Cortex of kidney (tissue), 1 donor: ENCODE results near the gene TOM1.
A peak's percentile ranks its signal among the peaks of the same experiment; 100 is the strongest.

Experiments
- DNase-seq: peaks from one replicate; lab custom pipeline; 2025; lab: John Stamatoyannopoulos, UW

The TOM1 gene

GRCh38 chr22:35369996-35370395 is 70.3 kb downstream of the TOM1 start:
- no peak for DNase-seq

- DNase-seq = no peak
These were observed 74.1 kb downstream of the TOM1 start for GRCh38 chr22:35373781-35374180.

DNA sequence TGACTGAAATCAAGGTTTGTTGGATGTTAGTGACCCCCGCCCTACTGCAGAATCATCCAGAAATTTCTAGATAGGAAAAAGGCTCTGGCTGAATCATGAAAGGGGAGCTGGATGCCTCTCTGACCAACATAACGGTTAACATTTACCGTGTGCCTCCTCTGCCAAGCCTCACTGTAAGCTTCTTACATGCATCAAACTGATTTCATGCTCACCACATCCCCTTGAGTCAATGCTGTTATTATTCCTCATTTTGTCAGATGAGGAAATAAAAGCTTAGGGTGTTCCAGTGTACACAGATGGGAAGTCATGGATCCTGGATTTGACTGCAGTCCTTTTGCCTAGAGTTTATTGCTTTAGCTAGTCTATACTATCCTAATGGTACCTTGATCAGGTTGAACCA is 75.3 kb downstream of the TOM1 start:
- no peak for DNase-seq

DNA sequence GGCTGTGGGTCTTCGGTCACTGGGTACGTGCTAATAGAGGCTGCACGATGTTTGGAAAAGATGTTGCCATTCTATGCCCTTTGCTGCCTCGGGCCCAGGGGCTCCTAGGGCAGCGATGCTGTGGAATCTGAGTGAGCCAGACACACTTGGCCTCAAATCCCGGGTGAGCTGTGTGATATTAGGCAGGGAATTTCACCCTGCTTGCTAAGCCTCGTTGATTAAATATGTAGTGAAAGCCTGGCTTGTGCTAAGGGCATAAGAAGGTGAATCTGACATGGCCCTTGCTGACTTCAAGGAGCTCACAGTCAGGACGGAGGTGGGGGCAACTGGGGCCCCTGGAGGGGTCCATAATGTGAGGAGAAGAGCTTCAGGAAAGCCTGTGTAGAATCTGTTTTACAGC is 75.8 kb downstream of the TOM1 start:
- no peak for DNase-seq

GRCh38 chr22:35376728-35377472 is 77.2 kb downstream of the TOM1 start:
- no peak for DNase-seq

- no peak for DNase-seq
These were observed 78.0 kb downstream of the TOM1 start for GRCh38 chr22:35377735-35378134.

- no peak for DNase-seq
These were observed 78.9 kb downstream of the TOM1 start for GRCh38 chr22:35378621-35379020.

DNA sequence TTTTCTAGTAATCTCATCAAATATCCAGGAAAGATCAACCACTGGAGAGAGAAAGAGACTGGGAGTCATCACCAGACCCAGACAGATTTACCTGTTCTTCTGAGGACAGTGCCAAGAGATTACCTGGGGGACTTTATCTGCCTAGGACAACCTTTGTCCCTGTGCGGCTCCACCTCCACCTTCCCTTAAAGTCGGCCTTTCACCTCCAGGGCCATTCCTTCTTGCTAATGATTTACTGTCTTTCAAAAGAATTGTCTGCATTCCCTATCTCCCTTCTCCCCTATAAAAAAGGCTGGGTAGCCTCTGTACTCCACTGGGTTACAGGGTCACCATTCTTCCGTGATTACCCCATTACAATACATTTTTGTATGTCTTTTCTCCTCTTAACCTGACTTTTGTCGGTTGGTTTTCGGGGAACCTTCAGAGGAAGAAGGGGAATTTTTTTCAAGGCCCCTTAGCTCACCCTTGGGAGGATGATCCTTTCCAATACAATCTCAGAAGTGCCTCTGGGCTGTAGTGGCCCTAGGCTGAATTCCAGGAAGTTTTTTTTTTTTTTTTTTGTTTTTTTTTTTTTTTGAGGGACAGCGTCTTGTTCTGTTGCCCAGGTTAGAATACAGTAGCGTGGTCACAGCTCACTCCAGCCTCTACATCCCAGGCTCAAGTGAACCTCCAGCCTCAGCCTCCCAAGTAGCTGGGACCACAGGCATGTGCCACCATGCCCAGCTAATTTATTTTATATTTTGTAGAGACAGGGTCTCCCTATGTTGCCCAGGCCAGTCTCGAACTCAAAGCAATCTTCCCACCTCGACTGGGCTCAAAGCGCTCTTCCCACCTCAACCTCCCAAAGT is 79.7 kb downstream of the TOM1 start:
- no peak for DNase-seq

DNA sequence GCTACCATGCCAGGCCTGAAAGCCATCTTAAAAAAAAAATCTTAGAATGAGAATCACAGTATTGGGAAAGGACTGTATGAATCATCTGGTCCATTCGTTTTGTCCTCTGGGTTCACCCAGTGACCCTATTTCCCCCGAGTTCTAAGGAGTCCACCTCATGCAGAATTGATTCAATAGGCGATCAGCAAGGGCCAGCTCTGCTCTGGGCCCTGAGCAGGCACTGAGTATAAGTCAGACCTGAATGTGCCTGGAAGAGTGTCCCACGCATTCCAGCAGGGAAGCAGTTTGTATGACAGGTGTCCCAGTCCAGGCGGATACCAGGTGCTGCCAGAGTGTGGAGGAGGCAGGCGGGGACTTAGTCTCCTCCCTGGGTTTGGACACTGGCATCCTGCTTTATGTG is 80.3 kb downstream of the TOM1 start:
- DNase-seq = no peak

GRCh38 chr22:35380537-35381423 is 81.1 kb downstream of the TOM1 start, which contains the start of gene HMOX1:
Gene HMOX1, plus strand, starts transcription at chr22:35381096. Its CDS starts 78 bp downstream, at chr22:35381174.
- peak; percentile 29 for DNase-seq

DNA sequence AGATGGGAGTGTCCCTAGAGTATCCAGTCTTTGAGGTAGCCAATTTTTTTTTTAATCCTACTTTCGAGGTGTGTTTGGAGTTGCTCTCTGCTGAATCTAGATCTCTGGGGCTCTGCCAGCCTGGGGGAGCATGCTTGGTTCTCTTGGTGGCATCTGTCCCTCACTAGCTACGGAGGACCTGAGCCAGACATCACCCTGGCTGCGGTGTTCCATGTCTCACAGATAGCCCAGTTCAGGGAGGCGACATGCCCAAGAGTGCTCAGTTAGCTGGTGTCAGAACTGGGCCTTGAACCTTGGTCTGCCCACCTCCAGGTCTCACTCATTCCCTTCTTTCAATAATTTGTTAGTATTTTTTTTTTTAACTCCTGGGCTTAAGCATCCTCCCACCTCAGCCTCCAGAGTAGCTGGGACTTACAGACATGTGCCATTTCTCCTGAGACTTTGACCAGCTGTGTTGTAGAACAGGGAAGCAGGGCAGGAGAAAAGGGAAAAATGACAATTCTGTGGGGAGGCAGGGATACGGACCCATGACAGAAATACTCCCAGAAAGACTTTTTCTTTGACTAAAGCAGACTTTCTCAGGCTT is 81.8 kb downstream of the TOM1 start:
- DNase-seq = no peak

DNA sequence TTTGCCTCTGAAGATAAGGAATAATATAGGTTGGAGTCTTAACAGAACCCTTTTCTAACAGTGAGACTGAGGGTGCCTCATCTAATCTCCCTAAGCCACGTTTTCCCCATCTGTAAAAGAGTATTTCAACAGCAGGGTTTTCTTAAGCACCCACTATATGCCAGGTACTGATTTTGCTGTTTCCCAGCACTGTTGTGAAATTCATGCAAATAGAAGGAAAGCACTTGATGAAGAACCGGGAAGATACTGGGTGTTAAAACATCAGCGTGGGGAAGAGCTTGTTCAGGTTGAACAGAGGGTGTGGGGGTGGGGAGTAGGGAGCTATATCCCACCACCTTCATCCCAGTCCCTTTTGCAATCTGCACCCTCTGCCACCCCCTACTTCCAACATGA is 84.0 kb downstream of the TOM1 start:
- no peak for DNase-seq

DNA sequence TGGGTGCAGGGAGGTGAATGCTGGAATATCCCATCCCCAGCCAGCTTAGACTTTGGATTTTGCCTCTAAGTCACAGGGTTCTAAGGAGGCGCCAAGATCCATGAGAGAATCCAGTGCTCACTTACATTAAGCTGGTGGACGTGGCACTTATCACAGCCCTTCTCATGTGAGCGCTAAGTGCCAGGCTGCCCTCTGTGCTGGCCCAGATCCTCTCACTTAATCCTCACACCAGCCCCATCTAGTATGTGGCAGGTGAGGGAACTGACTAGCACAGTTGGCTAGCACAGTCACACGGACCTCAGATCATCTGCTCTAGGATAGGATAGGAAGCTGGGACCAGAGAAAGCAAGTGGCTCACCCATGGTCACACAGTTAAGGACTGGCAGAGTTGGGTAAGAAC is 84.8 kb downstream of the TOM1 start:
- DNase-seq = no peak

GRCh38 chr22:35384975-35385588 is 85.4 kb downstream of the TOM1 start:
- no peak for DNase-seq

- DNase-seq = no peak
These were observed 87.1 kb downstream of the TOM1 start for GRCh38 chr22:35386670-35387288.

- DNase-seq = no peak
These were observed 91.2 kb downstream of the TOM1 start for GRCh38 chr22:35390933-35391332.

DNA sequence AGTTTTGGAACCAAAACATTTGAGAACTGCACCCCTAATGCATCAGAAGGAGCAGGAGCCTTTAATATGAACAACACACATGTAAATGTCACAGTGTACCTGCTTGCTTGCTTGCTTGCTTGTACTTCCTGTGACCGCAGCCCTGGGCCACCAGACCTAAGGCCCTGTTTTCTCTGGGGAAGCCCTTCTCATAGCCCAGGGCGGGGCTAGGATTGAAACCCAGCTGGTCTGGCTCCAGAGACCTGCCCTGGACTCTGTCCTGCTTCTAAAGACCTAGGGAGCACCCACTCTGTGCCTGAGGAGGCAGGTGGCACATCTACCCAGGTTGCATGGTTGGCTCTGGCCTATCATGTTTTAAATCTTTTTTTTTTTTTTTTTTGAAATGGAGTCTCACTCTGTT is 92.7 kb downstream of the TOM1 start:
- no peak for DNase-seq

DNA sequence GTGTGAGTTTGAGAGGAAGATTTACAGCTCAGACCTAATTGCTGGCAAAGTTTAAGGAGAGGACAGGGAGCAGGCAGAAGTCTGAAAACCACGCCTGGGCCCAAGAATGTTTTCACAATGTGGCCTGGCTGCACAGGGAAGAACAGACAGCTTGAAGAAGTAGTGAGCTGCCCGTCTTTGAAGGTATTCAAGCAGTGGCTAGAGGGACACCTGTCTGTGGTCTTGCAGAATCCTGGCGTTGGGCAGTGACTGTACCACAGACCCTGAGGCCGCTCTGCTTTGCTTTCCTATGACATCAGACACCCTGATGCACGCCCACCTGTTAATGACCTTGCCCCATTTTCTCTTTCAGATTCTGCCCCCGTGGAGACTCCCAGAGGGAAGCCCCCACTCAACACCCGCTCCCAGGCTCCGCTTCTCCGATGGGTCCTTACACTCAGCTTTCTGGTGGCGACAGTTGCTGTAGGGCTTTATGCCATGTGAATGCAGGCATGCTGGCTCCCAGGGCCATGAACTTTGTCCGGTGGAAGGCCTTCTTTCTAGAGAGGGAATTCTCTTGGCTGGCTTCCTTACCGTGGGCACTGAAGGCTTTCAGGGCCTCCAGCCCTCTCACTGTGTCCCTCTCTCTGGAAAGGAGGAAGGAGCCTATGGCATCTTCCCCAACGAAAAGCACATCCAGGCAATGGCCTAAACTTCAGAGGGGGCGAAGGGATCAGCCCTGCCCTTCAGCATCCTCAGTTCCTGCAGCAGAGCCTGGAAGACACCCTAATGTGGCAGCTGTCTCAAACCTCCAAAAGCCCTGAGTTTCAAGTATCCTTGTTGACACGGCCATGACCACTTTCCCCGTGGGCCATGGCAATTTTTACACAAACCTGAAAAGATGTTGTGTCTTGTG is 93.7 kb downstream of the TOM1 start:
- no peak for DNase-seq

DNA sequence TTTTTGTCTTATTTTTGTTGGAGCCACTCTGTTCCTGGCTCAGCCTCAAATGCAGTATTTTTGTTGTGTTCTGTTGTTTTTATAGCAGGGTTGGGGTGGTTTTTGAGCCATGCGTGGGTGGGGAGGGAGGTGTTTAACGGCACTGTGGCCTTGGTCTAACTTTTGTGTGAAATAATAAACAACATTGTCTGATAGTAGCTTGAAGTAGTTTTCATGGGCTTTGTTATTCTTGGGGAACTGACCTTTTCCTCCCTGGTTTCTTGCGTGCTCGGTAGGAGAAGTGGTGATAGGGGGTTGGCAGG is 94.3 kb downstream of the TOM1 start:
- DNase-seq = no peak
